Fibroblast of skin of left quadriceps (primary cell): ENCODE measurements around the gene SP2.

Source experiments
- DNase-seq, 2 experiments: peaks; one replicate each; pipeline ENCODE4 v3.0.0-alpha.2; 2013; ENCODE audit warnings: low read depth in 2 of 2

Gene SP2

GRCh38 chr17:47889734-47890529, 6.1 kb upstream of the SP2 start:
- DNase-seq, result peak; percentile 53 to 55

GRCh38 chr17:47891545-47892088, 4.4 kb upstream of the SP2 start:
- DNase-seq, result no peak

GRCh38 chr17:47894498-47895346, 1.3 kb upstream of the SP2 start:
- DNase-seq, result no peak

GRCh38 chr17:47895347-47895855, 635 bp upstream of the SP2 start:
- no peak for DNase-seq

GRCh38 chr17:47896672-47897490, 845 bp downstream of the SP2 start:
- DNase-seq, result no peak

- no peak for DNase-seq
Observed at GRCh38 chr17:47897561-47897960, 1.5 kb downstream of the SP2 start.

GRCh38 chr17:47898241-47898640, 2.2 kb downstream of the SP2 start:
- DNase-seq, result no peak

GRCh38 chr17:47899643-47900042, 3.6 kb downstream of the SP2 start:
- DNase-seq, result no peak

- DNase-seq, result no peak
Observed at GRCh38 chr17:47901423-47901822, 5.4 kb downstream of the SP2 start.

GRCh38 chr17:47902039-47902744, 6.2 kb downstream of the SP2 start:
- no peak for DNase-seq

- peak; percentile 53 to 55 for DNase-seq
Observed at GRCh38 chr17:47905221-47905733, 9.2 kb downstream of the SP2 start.

- DNase-seq, result no peak
Observed at GRCh38 chr17:47906443-47906842, 10.4 kb downstream of the SP2 start.

GRCh38 chr17:47907932-47908562, 12.0 kb downstream of the SP2 start:
- DNase-seq, result no peak

- DNase-seq, result no peak
Observed at GRCh38 chr17:47913050-47913449, 17.0 kb downstream of the SP2 start.

- DNase-seq, result no peak
Observed at GRCh38 chr17:47914306-47914948, 18.4 kb downstream of the SP2 start.

GRCh38 chr17:47915776-47916398, 19.9 kb downstream of the SP2 start:
- DNase-seq, result no peak

- no peak for DNase-seq
Observed at GRCh38 chr17:47916489-47917208, 20.6 kb downstream of the SP2 start.

GRCh38 chr17:47917581-47917980, 21.5 kb downstream of the SP2 start:
- DNase-seq, result no peak

- DNase-seq, result no peak
Observed at GRCh38 chr17:47918006-47918405, 22.0 kb downstream of the SP2 start.
